A204.1 (cell line): ENCODE measurements around the gene ITGA6.

Source experiments
- FAIRE-seq: peaks from 2 replicates; lab custom pipeline; 2012; peaks lifted over from hg19 to GRCh38; lab: Jason Lieb, UNC

Gene ITGA6

GRCh38 chr2:172427256-172427989 is at the start of gene ITGA6:
Gene ITGA6, plus strand, starts transcription at chr2:172427586.
- FAIRE-seq = no peak

GRCh38 chr2:172380436-172381274 is 46.7 kb upstream of the ITGA6 start:
- FAIRE-seq = no peak

DNA sequence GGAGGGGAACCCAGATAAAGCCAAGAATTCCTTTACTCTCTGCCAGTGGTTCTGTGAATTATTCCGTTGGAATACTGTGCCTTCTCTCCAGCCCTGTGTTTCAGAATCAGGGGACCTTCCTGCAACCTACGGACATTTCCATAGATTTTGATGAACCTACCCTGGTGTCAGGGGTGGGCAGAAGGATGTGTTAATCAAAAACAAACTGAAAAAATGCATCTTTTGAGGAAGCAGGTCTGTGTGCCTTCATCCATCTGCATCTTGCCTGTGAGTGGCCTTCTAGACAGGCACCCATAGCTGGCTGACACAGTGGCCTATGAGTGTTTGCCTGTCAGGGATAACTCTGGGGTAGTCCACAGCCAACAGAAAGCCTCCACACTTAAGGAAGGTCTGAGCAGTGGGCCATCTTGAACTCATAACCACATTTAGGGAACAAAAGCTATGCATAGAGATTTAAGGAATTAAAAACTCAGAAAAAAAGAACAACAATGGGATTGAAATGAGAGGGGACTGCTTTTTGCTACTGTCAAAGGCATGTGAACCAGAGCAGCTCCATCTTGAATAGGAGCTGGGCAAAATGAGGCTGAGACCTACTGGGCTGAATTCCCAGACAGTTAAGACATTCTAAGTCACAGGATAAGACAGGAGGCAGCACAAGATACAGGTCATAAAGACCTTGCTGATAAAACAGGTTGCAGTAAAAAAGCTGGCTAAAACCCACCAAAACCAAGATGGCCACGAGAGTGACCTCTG is 45.9 kb upstream of the ITGA6 start:
- no peak for FAIRE-seq

DNA sequence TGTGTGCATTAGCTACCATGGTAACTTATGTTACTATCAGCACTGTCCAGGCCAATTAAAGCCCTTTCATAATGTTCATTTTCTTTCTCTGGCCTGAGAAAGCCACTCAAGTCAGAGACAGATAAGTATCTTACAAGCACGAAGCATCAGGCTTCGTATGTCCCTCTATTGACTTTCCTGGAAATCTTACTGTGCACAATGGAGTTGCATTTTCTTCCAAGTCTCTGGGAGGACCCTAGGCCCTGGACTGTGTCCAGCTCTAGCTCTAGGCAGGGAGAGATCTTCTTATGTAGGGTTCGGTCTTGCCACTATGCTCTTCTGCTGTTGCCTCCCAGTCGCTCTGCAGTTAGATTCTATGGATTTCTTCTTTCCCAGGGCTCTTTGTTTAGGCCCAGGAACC is 40.0 kb upstream of the ITGA6 start:
- FAIRE-seq = no peak

- FAIRE-seq = no peak
Observed at GRCh38 chr2:172389685-172390339, 37.6 kb upstream of the ITGA6 start.

GRCh38 chr2:172394002-172394401 is 33.4 kb upstream of the ITGA6 start:
- FAIRE-seq = no peak

GRCh38 chr2:172395503-172395902 is 31.9 kb upstream of the ITGA6 start:
- no peak for FAIRE-seq

DNA sequence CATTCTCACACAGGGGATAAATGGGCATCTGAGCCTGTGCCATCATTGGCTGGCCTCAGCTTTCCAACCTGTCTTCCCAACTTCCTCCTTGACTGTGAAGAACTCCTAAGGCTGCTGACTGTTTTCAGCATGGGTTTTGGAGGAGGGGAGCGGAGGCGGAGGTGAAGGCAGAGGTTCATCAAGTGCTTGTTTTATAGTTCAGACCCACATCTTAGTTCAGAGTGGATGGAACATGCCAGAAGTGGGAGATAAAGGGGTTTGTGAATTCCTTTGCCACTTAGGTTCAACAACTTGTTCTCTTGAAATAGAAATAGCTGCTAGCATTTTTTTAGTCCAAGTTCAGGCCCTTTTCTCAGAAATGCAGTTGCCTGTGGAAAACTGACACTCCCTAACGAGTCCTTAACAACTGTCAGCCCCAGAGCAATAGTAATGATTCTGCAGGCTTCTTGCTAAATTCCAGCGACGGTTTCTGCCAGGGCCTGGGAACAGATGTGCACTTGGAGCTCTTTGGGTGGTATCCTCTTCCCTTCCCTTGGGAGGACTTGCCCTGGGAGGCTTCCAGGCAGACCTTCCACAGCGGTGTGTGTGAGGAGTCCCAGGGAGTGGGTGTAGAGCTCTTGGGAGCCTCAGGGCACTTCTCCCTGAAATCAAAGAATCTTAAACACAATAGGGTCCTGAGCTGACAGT is 30.1 kb upstream of the ITGA6 start:
- no peak for FAIRE-seq

- no peak for FAIRE-seq
Observed at GRCh38 chr2:172398440-172398839, 28.9 kb upstream of the ITGA6 start.

DNA sequence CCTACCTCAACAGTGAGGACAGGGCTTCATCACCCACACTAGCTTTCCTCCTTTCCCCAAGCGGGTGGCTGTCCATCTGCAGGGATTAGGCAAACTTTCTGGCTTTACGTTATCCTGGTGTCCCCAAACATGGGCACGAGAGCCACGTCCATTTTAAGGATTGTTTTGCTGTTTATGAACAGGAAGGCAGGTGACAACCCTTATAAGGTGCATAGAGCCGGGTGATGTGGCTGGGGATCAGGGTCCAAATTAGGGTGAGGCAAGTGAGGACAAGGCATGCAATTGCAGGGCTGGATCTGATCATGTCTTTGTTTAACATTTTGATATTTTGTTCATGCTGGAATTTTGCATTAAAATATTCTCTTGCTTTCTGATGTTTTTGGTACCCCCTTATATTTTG is 27.6 kb upstream of the ITGA6 start:
- FAIRE-seq = no peak

- no peak for FAIRE-seq
Observed at GRCh38 chr2:172402198-172402597, 25.2 kb upstream of the ITGA6 start.

DNA sequence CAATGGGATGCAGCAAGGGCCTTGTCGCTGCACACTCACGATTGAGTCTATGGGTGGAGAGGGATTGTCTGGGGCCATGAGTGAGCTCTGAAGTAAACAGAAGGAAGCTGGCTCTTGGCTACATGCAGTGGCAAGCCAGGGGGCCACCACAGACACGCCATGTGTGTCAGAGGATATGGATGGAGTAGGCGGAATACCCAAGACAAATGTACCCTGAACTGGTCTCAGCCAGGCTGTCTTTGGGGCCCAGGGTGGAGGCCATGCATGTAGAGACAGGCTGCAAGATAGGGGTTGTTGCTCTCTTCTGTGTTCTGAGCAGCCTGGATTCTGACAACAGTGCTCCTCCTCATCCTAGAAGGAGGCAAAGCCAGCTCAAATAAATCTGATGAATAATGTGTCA is 24.0 kb upstream of the ITGA6 start:
- no peak for FAIRE-seq

DNA sequence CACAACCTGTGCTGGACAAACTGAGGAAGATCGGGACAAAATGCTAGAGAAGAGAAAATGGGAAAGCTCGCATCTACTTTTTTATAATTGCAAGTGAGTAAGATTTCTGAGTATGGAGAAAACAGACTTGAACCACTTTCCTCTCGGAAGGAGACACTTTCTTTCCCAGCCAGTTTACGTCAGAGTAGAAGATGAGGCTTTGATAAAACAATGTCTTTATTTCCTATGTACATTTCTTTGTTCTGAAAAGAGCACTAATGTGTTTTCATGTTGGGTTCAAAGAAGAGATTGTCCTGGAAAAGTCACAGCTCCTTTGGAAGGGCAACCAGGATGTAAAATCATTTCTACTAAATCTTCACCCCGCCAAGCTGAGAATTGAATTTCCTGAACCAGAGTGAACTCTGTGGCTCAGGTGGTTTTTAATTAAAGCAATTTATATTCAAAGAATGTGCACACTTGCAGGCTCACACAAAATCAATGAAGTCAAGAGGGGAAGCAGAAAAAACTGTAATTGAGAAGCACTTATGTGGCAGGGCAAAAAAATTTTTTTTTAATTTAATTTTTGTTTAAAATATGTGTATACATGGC is 23.4 kb upstream of the ITGA6 start:
- no peak for FAIRE-seq

DNA sequence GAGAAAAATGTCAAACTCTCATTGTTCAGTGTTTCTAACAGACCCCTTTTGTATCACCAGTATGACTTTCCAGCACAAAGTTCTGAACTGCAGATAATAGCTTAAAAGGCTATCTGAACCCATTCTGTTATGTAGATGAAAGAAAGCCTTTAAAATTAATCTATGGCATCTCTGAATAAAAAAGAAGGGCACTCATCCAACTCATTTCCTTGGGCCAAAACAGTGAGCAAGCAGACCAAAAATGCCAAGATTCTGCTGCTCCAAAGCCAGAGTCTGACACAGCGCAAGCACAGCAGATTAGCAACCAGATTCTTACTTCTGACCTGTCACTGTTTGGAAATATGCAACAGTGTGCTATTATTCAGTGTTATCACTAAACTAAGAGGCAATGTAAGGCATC is 22.6 kb upstream of the ITGA6 start:
- no peak for FAIRE-seq

- FAIRE-seq = no peak
Observed at GRCh38 chr2:172405673-172406072, 21.7 kb upstream of the ITGA6 start.

- no peak for FAIRE-seq
Observed at GRCh38 chr2:172408143-172408766, 19.1 kb upstream of the ITGA6 start.

DNA sequence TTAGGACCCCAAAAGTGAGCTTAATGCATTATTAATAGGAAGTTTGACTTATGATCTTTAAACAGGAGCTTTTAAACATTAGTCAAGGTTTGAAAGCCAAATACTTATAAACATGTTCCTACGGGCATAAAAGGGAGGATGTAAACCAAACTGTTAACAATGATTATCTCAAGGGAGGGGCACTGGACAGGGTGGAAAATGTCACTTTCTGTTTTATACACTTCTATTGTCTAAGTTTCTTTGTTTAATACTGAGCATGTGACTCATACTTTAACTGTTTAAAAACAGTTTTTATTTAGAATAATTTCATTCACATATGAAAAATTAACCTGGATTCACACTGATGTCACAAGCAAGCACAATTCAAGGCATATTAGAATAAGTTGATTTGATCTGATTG is 18.3 kb upstream of the ITGA6 start:
- FAIRE-seq = no peak

DNA sequence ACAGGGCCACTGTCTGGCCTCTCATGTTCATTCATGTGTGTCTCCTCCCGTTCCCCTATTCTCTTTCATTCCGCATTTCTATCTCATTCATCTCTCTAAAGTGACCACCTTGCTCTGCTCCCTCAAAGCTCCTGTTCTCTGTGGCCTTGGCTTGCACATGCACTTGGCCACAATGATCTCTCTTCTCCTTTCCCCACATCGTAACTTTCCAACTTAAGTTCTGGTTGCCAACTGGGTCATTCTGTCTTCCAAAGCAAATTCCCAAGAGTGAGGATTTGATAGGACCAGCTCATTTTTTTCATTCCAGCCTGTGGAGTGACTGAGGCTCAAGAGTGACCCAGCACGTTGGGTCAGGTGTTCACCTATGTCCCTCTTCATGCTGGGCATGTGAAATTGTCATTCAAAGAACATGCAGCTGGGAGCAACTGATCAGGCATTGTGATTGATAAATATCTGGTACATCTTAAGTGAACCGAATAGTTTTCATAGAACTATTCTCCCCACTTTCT is 14.3 kb upstream of the ITGA6 start:
- no peak for FAIRE-seq

DNA sequence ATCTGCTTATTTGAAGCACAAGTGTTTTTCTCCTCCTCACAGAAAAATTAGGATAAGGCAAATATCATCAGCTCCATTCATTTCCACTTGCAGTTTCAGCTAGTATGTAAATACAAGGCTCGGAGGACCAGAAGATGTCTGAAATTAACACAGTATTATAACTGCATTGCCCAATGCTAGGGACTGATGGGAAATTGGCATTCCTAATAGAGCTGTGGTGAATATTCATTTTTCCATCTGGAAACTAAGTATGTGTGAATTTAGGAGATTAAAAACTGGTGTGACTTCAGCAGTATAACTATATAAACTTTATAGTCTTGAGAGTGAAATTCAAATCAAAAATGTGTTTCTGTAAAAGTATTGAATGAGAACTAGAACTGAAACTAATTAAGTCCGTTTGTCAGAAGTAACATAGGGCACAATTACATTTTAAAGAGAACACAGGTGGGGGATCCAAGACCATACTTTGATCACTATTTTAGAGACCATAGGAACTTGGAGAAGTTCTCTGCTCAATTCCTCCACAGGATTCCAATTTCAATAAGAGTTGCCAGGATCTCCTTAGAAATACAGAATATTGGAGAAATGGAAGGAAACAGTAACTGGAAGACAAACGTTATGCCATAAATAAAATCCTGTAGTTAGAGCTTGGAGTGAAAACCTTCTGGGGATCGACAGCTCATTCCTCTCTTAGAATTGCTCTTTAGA is 12.1 kb upstream of the ITGA6 start:
- FAIRE-seq = no peak

DNA sequence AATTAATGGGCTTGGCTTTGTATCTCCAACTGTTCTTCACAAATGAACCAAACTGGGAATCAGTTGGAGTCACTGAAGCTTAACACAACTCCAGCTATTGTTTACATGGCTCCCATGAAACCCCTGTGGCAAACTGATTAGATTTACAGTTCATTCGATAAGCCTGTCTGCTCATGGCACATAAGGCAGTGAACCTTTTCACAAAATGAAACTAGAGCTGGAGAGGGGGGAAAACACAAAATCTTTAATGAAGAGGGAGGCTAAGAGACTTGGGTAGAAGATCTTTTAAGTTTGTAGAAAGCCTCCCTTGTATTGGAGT is 11.6 kb upstream of the ITGA6 start:
- FAIRE-seq = no peak
